DLD1 (cell line): ENCODE results near the gene SEMA5A.

Experiments used
- in situ Hi-C: cut with HindIII; loops from 2 replicates; pipeline ENCODE4 v1.10.0; 2017; ENCODE audit warnings: low sequenced_read_pairs

The SEMA5A gene, protein sequence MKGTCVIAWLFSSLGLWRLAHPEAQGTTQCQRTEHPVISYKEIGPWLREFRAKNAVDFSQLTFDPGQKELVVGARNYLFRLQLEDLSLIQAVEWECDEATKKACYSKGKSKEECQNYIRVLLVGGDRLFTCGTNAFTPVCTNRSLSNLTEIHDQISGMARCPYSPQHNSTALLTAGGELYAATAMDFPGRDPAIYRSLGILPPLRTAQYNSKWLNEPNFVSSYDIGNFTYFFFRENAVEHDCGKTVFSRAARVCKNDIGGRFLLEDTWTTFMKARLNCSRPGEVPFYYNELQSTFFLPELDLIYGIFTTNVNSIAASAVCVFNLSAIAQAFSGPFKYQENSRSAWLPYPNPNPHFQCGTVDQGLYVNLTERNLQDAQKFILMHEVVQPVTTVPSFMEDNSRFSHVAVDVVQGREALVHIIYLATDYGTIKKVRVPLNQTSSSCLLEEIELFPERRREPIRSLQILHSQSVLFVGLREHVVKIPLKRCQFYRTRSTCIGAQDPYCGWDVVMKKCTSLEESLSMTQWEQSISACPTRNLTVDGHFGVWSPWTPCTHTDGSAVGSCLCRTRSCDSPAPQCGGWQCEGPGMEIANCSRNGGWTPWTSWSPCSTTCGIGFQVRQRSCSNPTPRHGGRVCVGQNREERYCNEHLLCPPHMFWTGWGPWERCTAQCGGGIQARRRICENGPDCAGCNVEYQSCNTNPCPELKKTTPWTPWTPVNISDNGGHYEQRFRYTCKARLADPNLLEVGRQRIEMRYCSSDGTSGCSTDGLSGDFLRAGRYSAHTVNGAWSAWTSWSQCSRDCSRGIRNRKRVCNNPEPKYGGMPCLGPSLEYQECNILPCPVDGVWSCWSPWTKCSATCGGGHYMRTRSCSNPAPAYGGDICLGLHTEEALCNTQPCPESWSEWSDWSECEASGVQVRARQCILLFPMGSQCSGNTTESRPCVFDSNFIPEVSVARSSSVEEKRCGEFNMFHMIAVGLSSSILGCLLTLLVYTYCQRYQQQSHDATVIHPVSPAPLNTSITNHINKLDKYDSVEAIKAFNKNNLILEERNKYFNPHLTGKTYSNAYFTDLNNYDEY

DNA sequence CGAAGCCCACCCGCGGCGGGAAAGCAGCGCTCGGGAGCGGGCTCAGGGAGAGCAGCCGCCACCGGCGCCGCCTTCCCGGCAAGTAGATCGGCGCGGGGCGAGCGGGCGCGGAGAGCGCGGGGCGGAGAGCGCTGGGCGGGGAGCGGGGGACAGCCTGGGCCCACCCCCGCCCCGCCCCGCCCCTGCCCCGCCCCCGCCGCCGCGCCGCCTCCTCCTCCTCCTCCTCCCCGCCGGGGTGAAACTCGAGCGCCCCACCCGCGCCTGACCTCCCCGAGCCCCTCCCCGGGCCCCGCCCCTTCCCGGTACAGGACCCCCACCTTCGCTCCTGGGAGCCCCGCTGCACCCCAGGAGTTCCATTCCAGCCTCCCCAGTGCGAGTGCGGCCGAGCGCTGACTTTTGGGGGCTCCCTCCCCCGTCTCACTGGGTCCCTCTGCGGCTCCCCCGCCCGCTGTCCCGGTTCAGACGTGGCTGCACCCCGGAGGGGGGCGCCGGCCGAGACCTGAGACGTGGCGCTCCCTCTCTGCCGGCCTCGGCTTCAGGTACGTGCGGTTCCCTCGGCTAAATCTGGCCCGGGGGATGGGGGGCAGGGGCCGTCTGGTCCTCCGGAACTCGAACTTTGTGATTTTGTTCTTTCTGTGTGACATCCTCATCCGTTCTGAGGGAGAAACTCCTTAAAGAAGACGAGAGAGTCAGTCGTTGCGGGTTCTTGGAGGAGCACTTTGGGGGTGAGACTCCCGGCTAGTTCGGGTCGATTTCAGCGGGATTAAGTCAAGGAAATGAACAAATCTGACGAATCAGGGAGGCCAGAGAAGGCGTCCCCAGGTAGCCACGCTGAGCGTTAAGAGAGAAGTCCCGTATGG is at the start of gene SEMA5A:
Gene SEMA5A, minus strand, starts transcription at position 84 of the 860 bp plus-strand sequence. CDS start 166,129 bp downstream, outside the sequence.
- in situ Hi-C loops, result no loop called here

GRCh38 chr5:9594913-9595312 is 49.0 kb upstream of the SEMA5A start:
- in situ Hi-C loops, result no loop called here

DNA sequence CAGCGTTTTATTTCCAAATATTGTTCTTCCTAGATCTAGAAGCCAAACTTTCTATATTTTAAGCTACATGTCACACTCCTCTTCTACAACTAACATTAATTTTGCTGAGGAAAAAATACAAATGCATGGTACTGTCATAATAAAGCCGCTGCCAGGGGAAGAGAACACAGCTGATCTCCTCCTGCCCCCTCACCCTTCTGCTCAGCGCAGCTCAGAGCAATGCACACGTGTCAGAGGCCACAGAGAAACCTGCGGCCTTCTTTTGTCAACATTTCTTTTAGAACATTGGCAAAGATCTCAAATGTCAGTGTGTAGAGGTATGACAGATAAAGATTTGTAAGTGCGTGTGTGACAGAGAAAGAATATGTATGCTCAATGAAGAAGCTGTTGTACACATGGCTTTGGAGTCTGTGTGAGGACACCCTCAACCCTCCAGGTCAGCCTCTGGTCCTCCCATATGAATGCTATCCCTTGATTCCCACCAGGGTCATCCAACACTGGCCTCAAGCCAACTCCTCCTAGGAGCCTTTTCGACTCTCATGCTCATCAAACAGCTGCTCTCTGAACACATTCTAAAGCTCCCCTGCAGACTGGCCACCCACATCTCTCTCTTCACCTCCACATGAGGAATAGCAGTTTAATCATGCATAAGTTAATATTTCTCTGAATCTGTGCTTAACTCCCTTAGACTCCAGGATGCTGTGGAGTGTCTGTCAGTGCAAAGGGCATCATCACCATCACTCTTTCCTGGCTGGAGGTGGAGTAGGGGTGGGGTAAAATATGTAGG is 43.4 kb upstream of the SEMA5A start:
- in situ Hi-C loops, result no loop called here

GRCh38 chr5:9588254-9588653 is 42.4 kb upstream of the SEMA5A start:
- in situ Hi-C loops, result no loop called here

DNA sequence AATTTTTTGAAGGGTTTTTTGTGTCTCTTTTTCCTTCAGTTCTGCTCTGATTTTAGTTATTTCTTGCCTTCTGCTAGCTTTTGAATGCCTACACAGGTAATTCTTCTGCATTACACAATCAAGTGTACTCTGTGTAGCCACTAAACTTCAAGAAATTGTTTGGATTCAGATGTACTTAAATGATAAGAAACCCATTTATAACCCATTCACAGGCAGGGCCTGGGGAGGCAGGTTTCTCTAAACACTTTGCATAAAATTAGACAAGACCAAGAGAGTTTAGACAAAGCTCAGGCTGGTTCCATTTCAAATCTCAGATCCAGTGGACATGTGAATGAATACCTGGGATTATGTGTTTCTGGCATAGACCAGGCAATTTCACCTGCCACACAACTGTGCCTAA is 41.3 kb upstream of the SEMA5A start:
- in situ Hi-C loops, result no loop called here

GRCh38 chr5:9582406-9582805 is 36.5 kb upstream of the SEMA5A start:
- in situ Hi-C loops, result no loop called here

- in situ Hi-C loops, result no loop called here
Measured at GRCh38 chr5:9573796-9574195, 27.9 kb upstream of the SEMA5A start.

- in situ Hi-C loops, result no loop called here
Measured at GRCh38 chr5:9572246-9572645, 26.4 kb upstream of the SEMA5A start.

GRCh38 chr5:9570876-9571275 is 25.0 kb upstream of the SEMA5A start:
- in situ Hi-C loops, result no loop called here

GRCh38 chr5:9567039-9567438 is 21.2 kb upstream of the SEMA5A start:
- in situ Hi-C loops, result loop anchor here (10.0 kb wide), 1 partner anchor 768 kb away; no protein-coding TSS in a partner anchor

DNA sequence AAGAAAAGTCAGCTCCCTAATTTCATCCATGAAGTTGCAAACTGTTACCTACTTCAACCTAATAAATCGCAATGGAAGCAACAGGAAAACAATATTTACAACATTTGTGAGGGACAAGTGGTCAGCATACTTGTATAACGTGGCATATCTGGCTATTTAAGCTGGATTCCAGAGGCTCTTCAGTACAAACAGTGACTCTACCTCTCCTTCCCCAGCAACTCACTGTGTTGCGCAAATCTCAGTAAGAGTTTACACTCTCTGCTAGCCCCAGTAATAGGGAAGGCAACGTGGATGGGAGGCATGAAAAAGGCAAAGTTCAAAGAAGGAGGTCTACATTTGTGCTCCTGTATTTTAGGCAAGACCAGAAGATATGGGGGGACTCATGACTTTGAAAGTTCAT is 18.9 kb upstream of the SEMA5A start:
- in situ Hi-C loops, result loop anchor here (10.0 kb wide), 1 partner anchor 770 kb away; no protein-coding TSS in a partner anchor

- in situ Hi-C loops, result loop anchor here (10.0 kb wide), 1 partner anchor 773 kb away; no protein-coding TSS in a partner anchor
Measured at GRCh38 chr5:9562141-9562540, 16.3 kb upstream of the SEMA5A start.

GRCh38 chr5:9559965-9560364 is 14.1 kb upstream of the SEMA5A start:
- in situ Hi-C loops, result loop anchor here (10.0 kb wide), 1 partner anchor 775 kb away; no protein-coding TSS in a partner anchor

DNA sequence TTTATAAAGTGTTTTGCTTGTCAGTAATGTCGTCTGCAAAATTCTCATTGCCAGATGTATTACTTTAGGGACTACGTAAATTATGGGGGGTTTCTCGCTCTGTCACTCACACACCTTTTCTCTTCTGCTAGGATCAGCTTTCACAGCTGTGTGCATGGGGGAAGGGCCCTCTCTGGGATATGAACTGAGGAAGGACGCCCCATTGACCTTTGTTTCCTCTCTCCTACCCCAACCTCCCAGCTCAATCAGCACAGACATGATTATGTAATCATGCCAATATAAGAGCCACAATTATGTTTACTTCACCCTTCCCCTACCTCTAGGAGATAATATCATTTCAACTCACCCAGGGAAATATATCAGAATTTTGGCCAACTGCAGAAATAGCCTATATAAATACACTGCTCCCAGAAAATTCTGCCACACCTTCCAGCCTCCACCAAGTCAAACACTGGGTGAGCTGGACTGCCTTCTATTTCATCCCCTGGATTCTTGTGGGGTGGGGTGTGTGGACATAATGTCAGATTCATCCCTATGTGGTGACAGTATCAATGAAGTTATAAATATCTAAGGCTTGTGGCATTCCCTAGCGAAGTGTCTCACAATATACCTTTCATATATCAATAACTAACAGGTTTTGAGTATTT is 12.6 kb upstream of the SEMA5A start:
- in situ Hi-C loops, result no loop called here

DNA sequence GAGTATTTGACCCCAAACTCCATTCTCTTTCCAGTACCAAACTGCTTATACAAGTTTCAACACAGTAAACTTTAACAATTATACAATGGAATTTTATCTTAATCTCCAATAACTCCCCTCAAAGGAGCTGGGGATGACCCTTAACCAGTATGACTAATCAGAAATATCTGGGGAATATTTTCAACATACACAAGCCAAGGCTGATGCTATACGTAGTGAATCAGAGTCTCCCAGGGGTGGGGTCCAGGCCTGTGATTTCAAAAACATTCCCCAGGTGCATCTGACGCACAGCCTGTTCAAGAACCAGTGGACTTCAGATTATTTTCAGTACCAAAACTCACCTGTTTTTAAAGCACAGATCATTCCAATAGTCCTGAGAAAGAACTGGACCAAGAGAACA is 11.8 kb upstream of the SEMA5A start:
- in situ Hi-C loops, result no loop called here

DNA sequence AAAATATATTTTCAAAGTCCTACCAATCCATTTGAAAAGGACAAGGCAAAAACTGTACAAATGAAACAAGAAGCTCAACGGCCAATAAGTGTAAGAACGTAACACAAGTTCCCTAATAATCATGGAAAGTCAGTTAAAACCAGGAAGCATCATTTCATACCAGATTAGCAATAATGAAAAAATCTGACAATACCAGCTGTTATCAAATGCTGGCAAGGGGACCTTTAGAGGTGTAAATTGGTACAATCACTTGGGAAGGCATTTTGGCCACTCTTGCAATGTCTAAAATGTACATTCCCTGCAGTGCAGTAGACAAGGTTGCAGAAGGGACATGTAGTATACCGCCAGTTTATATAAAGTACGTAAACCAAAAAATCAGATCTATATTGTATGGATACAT is 10.1 kb upstream of the SEMA5A start:
- in situ Hi-C loops, result no loop called here

GRCh38 chr5:9554122-9554521 is 8.2 kb upstream of the SEMA5A start:
- in situ Hi-C loops, result no loop called here

DNA sequence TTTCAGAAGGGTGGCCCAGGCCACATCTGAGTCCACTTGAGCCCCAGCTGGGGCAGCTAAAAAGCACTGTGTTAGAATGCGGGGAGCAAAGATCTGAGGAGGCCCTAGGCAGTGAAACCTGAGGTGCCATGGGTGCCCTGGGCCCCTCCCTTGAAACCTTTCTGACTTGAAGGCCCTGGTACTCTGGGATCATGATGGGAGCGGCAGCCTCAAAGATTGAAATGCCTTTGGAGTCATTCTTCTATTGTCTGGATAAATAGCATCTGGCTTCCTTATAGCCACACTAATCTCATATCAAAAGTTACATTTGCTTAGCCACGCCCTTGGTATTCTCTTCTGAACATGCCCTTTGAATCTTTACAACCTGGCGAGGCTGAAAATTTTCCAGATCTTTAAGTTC is 7.7 kb upstream of the SEMA5A start:
- in situ Hi-C loops, result no loop called here
